AG09319 (cell line): ENCODE measurements around the gene LIMCH1.

Experiments
- DNase-seq: peaks from one replicate; pipeline ENCODE4 v3.0.0-alpha.2; 2010; ENCODE audit warnings: low read depth; ENCODE audit errors: extremely low read depth
- CTCF ChIP-seq: IDR thresholded peaks from 2 replicates; pipeline ENCODE4 v1.5.1; 2011; ENCODE audit warnings: low read depth, mild to moderate bottlenecking, inconsistent platforms, low read length, moderate library complexity

LIMCH1 gene

GRCh38 chr4:41670530-41670929 is 132.6 kb downstream of the LIMCH1 start:
- no peak for TF ChIP-seq CTCF
- DNase-seq: no peak

- no peak for TF ChIP-seq CTCF
- no peak for DNase-seq
These were observed 133.0 kb downstream of the LIMCH1 start for GRCh38 chr4:41670982-41671381.

GRCh38 chr4:41678086-41678816 is 140.3 kb downstream of the LIMCH1 start:
- TF ChIP-seq CTCF: no peak

GRCh38 chr4:41678951-41679350 is 141.0 kb downstream of the LIMCH1 start:
- DNase-seq: no peak
- no peak for TF ChIP-seq CTCF

More at GRCh38 chr4:41678086-41678816, 140.3 kb downstream of the LIMCH1 start:
- DNase-seq: no peak

- TF ChIP-seq CTCF: no peak
- DNase-seq: no peak
These were observed 142.0 kb downstream of the LIMCH1 start for GRCh38 chr4:41679991-41680390.

- TF ChIP-seq CTCF: no peak
- DNase-seq: no peak
These were observed 143.1 kb downstream of the LIMCH1 start for GRCh38 chr4:41681054-41681453.

- no peak for TF ChIP-seq CTCF
These were observed 145.4 kb downstream of the LIMCH1 start for GRCh38 chr4:41683326-41683725.

More at GRCh38 chr4:41683326-41683725, 145.4 kb downstream of the LIMCH1 start:
- no peak for DNase-seq
